ENCODE results near the gene TFCP2.

The TFCP2 gene

DNA sequence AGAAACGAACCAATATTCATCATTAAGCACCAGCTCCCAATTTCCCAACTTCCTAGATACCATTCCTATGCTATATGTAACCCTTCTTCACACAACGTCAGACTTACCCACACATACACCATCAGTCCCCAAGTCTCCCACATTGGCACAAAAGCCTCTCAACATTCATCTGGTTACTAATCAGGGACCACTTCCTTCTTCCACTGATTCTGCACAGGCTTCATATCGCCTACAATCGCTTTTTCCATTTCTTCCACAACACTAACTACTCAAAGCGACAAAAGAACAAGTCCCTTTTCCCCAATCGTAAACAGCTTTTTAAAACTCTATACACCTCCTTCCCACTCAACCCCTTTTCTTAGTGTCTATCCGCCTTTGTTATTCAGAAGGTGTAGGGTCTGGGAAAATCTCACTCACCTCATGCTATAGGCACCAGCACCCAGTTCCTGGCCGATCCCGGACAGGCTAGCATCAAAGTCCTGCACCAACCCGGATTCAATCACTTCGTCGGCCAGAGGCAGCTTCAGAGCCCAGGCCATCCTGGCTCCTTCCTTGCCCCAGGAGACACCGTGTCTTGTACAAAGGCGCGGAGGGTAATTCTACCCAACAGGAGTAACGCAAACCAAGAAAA lies 936 bp downstream of the TFCP2 start:
- no peak for TF ChIP-seq PAX5 (IDR thresholded peaks at IDR 0.05; ENCODE audit: insufficient read depth, low read length, severe bottlenecking)
- 0 out of 2 replicates have a peak, but pooled peaks have one; percentile 25 for TF ChIP-seq TAF1 (IDR thresholded peaks at IDR 0.05; ENCODE audit: low read depth, low read length)
- no peak for TF ChIP-seq POU2F2 (IDR thresholded peaks at IDR 0.05; ENCODE audit: low read depth, low read length)
- TF ChIP-seq POLR2A (IDR thresholded peaks at IDR 0.05; ENCODE audit: low read depth, low read length) = no peak
- peak; percentile 87 for TF ChIP-seq SPI1 (IDR thresholded peaks at IDR 0.05; ENCODE audit: low read depth, low read length)
- TF ChIP-seq POLR2AphosphoS5 (IDR thresholded peaks at IDR 0.05; ENCODE audit: low read depth, low read length) = no peak; the same call in 1 of the 2 replicates
- no peak for FAIRE-seq
- no peak for DNase-seq (ENCODE audit: insufficient read length, low spot score)

DNA sequence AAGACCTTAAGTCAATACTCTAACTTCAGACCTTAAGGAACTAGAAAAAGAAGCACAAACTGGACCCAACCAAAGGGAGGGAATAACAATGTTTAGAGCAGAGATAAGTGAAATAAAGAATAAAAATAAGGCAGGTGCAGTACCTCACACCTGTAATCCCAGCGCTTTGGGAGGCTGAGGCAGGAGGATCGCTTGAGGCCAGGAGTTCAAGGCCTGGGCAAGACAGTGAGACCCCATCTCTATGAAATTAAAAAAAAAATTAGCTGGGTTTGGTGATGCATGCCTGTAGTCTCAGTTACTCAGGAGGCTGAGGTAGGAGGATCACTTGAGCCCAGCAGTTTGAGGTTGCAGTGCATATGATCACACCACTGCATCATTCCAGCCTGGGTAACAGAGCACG lies 9.1 kb downstream of the TFCP2 start:
- no peak for DNase-seq (ENCODE audit: insufficient read length, low spot score)
- TF ChIP-seq POLR2A (IDR thresholded peaks at IDR 0.05; ENCODE audit: low read depth, low read length) (no peak), SPI1 (IDR thresholded peaks at IDR 0.05; ENCODE audit: low read depth, low read length) (no peak), POLR2AphosphoS5 (IDR thresholded peaks at IDR 0.05; ENCODE audit: low read depth, low read length) (no peak), PAX5 (IDR thresholded peaks at IDR 0.05; ENCODE audit: insufficient read depth, low read length, severe bottlenecking) (no peak), POU2F2 (IDR thresholded peaks at IDR 0.05; ENCODE audit: low read depth, low read length) (no peak), TAF1 (IDR thresholded peaks at IDR 0.05; ENCODE audit: low read depth, low read length) (no peak)
- FAIRE-seq = no peak

DNA sequence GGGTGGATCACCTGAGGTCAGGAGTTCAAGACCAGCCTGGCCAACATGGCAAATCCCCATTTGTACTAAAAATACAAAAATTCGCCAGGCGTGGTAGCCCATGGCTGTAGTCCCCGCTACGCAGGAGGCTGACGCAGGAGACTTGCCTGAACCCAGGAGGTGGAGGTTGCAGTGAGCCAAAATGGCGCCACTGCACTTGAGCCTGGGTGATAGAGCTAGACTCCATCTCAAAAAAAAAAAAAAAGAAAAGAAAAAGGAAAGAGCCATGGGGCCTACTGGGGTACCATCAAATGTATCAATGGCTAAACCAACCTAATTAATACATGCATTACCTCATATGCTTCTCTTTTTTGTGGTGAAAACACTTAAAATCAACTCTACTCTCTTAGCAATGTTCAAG lies 10.7 kb downstream of the TFCP2 start:
- no peak for FAIRE-seq

DNA sequence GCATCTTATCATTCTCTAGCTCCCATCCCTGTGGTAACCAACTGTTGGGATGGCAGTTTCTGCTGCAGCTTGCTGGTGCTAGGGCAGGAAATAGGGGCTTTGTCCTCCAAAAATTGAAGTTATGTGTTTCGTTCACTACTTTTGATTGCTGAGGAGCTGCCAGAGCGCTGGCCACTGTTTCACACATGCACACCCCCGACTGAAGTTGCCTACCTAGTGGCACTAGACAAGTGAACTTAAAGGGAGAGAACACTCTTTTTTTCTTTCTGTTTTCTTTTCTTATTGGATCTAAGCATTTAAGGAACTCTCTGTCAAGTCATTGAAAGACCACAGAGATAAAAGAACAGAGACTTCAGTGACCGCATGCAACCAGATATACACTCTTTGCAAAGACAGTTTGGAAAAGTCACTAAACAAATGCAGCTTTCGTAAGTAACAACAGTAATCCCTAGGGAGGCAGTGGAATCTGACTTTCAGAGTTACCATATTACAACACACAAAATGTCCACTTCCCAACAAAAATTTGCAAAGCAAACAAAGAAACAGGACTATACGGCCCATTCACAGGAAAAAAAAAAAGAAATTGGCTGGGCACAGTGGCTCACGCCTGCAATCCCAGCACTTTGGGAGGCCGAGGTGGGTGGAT lies 12.0 kb downstream of the TFCP2 start:
- TF ChIP-seq POLR2A (IDR thresholded peaks at IDR 0.05; ENCODE audit: low read depth, low read length) = no peak
- TF ChIP-seq PAX5 (IDR thresholded peaks at IDR 0.05; ENCODE audit: insufficient read depth, low read length, severe bottlenecking) = no peak
- TF ChIP-seq POU2F2 (IDR thresholded peaks at IDR 0.05; ENCODE audit: low read depth, low read length) = no peak
- TF ChIP-seq TAF1 (IDR thresholded peaks at IDR 0.05; ENCODE audit: low read depth, low read length) = no peak
- TF ChIP-seq POLR2AphosphoS5 (IDR thresholded peaks at IDR 0.05; ENCODE audit: low read depth, low read length) = no peak
- TF ChIP-seq SPI1 (IDR thresholded peaks at IDR 0.05; ENCODE audit: low read depth, low read length) = no peak
- no peak for FAIRE-seq

More for the DNA sequence above, 10.7 kb downstream of the TFCP2 start:
- TF ChIP-seq TAF1 (IDR thresholded peaks at IDR 0.05; ENCODE audit: low read depth, low read length) (no peak), POU2F2 (IDR thresholded peaks at IDR 0.05; ENCODE audit: low read depth, low read length) (no peak), POLR2AphosphoS5 (IDR thresholded peaks at IDR 0.05; ENCODE audit: low read depth, low read length) (no peak), SPI1 (IDR thresholded peaks at IDR 0.05; ENCODE audit: low read depth, low read length) (no peak), PAX5 (IDR thresholded peaks at IDR 0.05; ENCODE audit: insufficient read depth, low read length, severe bottlenecking) (no peak), POLR2A (IDR thresholded peaks at IDR 0.05; ENCODE audit: low read depth, low read length) (no peak)
- no peak for DNase-seq (ENCODE audit: insufficient read length, low spot score)

DNA sequence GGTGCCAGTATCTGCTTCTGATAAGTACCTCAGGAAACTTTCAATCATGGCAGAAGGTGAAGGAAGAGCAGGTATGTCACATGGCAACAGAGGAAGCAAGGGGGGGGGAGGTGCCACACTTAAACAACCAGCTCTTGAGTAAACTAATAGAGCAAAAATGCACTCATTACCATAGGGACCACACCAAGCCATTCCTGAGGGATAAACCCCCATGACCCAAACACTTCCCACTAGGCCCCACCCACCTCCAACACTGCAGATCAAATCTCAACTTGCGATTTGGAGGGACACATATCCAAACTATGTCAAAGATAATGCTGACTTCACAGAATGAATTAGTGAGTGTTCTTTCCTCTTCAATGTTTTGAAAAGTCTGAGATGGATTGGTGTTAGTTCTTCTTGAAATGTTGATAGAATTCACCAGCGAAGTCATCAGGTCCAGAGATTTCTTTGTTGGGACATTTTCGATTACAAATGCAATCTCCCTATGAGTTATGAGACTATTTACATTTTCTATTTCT lies 16.6 kb downstream of the TFCP2 start:
- DNase-seq (ENCODE audit: insufficient read length, low spot score) (no peak), FAIRE-seq (no peak)
- TF ChIP-seq POU2F2 (IDR thresholded peaks at IDR 0.05; ENCODE audit: low read depth, low read length) (no peak), POLR2A (IDR thresholded peaks at IDR 0.05; ENCODE audit: low read depth, low read length) (no peak), SPI1 (IDR thresholded peaks at IDR 0.05; ENCODE audit: low read depth, low read length) (no peak), TAF1 (IDR thresholded peaks at IDR 0.05; ENCODE audit: low read depth, low read length) (no peak), POLR2AphosphoS5 (IDR thresholded peaks at IDR 0.05; ENCODE audit: low read depth, low read length) (no peak), PAX5 (IDR thresholded peaks at IDR 0.05; ENCODE audit: insufficient read depth, low read length, severe bottlenecking) (no peak)

More for the DNA sequence above, 12.0 kb downstream of the TFCP2 start:
- DNase-seq (ENCODE audit: insufficient read length, low spot score) = no peak

DNA sequence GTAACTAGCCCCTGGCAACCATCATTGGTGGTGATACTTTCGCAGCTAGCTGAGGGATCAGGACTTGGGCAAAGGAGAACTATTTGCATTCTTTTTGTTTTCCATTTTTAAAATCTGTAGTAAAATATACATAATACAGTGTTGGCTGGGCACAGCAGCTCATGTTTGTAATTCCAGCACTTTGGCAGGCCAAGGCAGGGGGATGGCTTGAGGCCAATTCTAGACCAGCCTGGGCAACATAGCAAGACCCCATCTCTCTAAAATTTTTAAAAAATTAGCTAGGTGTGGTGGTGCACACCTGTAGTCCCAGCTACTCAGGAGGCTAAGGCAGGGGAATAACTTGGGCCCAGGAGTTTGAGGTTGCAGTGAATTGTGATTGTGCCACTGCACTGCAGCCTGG lies 20.0 kb downstream of the TFCP2 start:
- DNase-seq (ENCODE audit: insufficient read length, low spot score) = no peak
- FAIRE-seq = no peak
- TF ChIP-seq PAX5 (IDR thresholded peaks at IDR 0.05; ENCODE audit: insufficient read depth, low read length, severe bottlenecking) (no peak), TAF1 (IDR thresholded peaks at IDR 0.05; ENCODE audit: low read depth, low read length) (no peak), SPI1 (IDR thresholded peaks at IDR 0.05; ENCODE audit: low read depth, low read length) (no peak), POLR2AphosphoS5 (IDR thresholded peaks at IDR 0.05; ENCODE audit: low read depth, low read length) (no peak), POLR2A (IDR thresholded peaks at IDR 0.05; ENCODE audit: low read depth, low read length) (no peak), POU2F2 (IDR thresholded peaks at IDR 0.05; ENCODE audit: low read depth, low read length) (no peak)

DNA sequence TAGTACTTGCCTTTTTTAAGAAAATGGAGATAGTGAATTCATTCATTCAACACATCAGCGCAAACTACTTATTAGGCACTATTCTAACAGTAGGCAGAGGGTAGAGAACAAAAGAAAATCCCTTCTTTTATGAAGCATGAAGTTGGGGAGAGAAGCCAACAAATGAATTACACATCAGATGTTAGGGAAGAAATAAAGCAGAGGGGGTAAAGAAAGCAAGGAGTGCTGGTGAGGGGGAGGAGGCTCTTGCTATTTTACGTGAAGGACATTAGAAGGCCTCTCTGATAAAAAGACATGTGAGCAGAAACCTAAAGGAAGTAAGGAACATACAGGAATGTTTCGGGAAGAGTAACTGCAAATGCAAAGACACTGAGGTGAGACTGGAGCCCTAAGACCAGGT lies 22.2 kb downstream of the TFCP2 start:
- FAIRE-seq (no peak), DNase-seq (ENCODE audit: insufficient read length, low spot score) (no peak)
- TF ChIP-seq TAF1 (IDR thresholded peaks at IDR 0.05; ENCODE audit: low read depth, low read length) (no peak), POLR2A (IDR thresholded peaks at IDR 0.05; ENCODE audit: low read depth, low read length) (no peak), PAX5 (IDR thresholded peaks at IDR 0.05; ENCODE audit: insufficient read depth, low read length, severe bottlenecking) (no peak), POLR2AphosphoS5 (IDR thresholded peaks at IDR 0.05; ENCODE audit: low read depth, low read length) (no peak), POU2F2 (IDR thresholded peaks at IDR 0.05; ENCODE audit: low read depth, low read length) (no peak), SPI1 (IDR thresholded peaks at IDR 0.05; ENCODE audit: low read depth, low read length) (no peak)

DNA sequence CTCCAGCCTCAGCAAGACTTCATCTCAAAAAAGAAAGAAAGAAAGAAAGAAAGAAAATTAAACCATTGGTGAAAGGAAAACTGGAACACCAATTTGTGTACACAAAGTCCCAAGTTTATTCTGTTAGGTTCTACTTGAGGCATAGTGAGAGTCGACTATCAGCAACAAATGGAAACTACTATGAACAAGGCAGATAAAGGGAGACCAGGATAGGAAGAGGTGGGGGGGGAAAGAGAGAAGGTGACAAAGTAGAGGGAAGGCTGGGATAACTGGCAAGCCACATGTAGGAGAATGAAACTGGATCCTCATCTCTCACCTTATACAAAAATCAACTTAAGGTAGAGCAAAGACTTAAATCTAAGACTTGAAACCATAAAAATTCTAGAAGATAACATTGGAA lies 25.6 kb downstream of the TFCP2 start:
- TF ChIP-seq POLR2AphosphoS5 (IDR thresholded peaks at IDR 0.05; ENCODE audit: low read depth, low read length) (no peak), PAX5 (IDR thresholded peaks at IDR 0.05; ENCODE audit: insufficient read depth, low read length, severe bottlenecking) (no peak), POLR2A (IDR thresholded peaks at IDR 0.05; ENCODE audit: low read depth, low read length) (no peak), POU2F2 (IDR thresholded peaks at IDR 0.05; ENCODE audit: low read depth, low read length) (no peak), SPI1 (IDR thresholded peaks at IDR 0.05; ENCODE audit: low read depth, low read length) (no peak), TAF1 (IDR thresholded peaks at IDR 0.05; ENCODE audit: low read depth, low read length) (no peak)
- FAIRE-seq (no peak), DNase-seq (ENCODE audit: insufficient read length, low spot score) (no peak)

DNA sequence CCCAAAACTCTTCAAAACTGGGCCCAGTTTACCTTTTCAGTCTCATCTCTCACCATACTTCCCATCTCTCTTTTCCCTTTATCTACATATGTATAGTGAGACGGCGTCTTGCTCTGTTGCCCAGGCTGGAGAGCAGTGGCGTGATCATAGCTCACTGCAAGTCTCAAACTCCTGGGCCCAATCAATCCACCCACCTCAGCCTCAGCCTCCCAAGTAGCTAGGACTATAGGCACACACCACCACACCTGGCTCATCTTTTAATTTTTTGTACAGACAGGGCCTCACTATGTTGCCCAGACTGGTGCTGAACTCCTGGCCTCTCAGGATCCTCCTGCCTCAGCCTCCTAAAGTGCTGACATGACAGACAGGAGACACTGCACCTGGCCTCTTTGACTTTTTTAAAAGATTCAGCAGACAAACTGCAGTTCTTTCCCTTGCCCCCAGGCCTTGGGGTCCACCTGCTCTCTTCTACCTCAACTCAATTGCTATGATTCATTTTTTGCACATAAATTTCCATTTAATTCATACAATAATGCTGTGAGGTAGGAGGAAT lies 33.6 kb downstream of the TFCP2 start:
- TF ChIP-seq TAF1 (IDR thresholded peaks at IDR 0.05; ENCODE audit: low read depth, low read length) (no peak), POLR2AphosphoS5 (IDR thresholded peaks at IDR 0.05; ENCODE audit: low read depth, low read length) (no peak), PAX5 (IDR thresholded peaks at IDR 0.05; ENCODE audit: insufficient read depth, low read length, severe bottlenecking) (no peak)
- no peak for DNase-seq (ENCODE audit: insufficient read length, low spot score)
- no peak for FAIRE-seq
